GM21723 (cell line): ENCODE measurements around the gene TTC33.

Source experiments
- ATAC-seq: cut with Tn5 transposase; IDR thresholded peaks from one replicate; pipeline ENCODE4 v1.9.1; 2021; ENCODE audit warnings: mild to moderate bottlenecking, moderate library complexity; ENCODE audit not compliant: unreplicated experiment

The TTC33 gene

GRCh38 chr5:40490464-40491111 is 265.2 kb downstream of the TTC33 start:
- ATAC-seq, result peak; percentile 46

GRCh38 chr5:40489421-40489820 is 266.3 kb downstream of the TTC33 start:
- no peak for ATAC-seq

GRCh38 chr5:40486437-40487275 is 269.1 kb downstream of the TTC33 start:
- ATAC-seq, result peak; percentile 48

GRCh38 chr5:40485021-40485998 is 270.5 kb downstream of the TTC33 start:
- peak; percentile 67 for ATAC-seq

- peak; percentile 57 for ATAC-seq
Observed at GRCh38 chr5:40484495-40484894, 271.3 kb downstream of the TTC33 start.

- no peak for ATAC-seq
Observed at GRCh38 chr5:40483316-40483715, 272.4 kb downstream of the TTC33 start.

- no peak for ATAC-seq
Observed at GRCh38 chr5:40481241-40481640, 274.5 kb downstream of the TTC33 start.

GRCh38 chr5:40480392-40480791 is 275.4 kb downstream of the TTC33 start:
- no peak for ATAC-seq

GRCh38 chr5:40479939-40480338 is 275.8 kb downstream of the TTC33 start:
- no peak for ATAC-seq

GRCh38 chr5:40478766-40479165 is 277.0 kb downstream of the TTC33 start:
- ATAC-seq, result no peak

GRCh38 chr5:40477856-40478546 is 277.8 kb downstream of the TTC33 start:
- ATAC-seq, result no peak

- ATAC-seq, result no peak
Observed at GRCh38 chr5:40475561-40475960, 280.2 kb downstream of the TTC33 start.

GRCh38 chr5:40474250-40474649 is 281.5 kb downstream of the TTC33 start:
- ATAC-seq, result no peak

- no peak for ATAC-seq
Observed at GRCh38 chr5:40465416-40465815, 290.3 kb downstream of the TTC33 start.

- ATAC-seq, result no peak
Observed at GRCh38 chr5:40464511-40464910, 291.2 kb downstream of the TTC33 start.
